ENCODE measurements around the gene TUBA3D. TPM values are rescaled to one million over a fixed set of nuclear protein-coding genes. Genes with fewer than 3 reads are reported as not detected.
"Not testable (repeated sequence)": the region's sequence is repeated elsewhere in the genome, so short reads cannot be mapped to it uniquely, and the experiment has no call there.

TUBA3D gene
- total and polyA plus RNA-seq, 9 of the 15 experiments (the other 6 are each of a cell fraction or from before 2014, with no cell fraction given) = not detected

GRCh38 chr2:131527131-131528001, 51.4 kb downstream of the TUBA3D start, which contains the start of gene CCDC74A:
TSS of gene CCDC74A (plus strand) at chr2:131527888. CDS start at chr2:131527971, 83 bp downstream.
- H2AFZ ChIP-seq (ENCODE audit: low read depth, low read length) = peak within 1 kb of the TSS; percentile 82
- BruUV-seq (replicated peaks); H3K9me3 ChIP-seq (replicated peaks; ENCODE audit: control insufficient read depth, insufficient read depth, low read depth, low read length); H4K20me1 ChIP-seq (replicated peaks; ENCODE audit: control insufficient read depth, insufficient read depth, low read length); H3K27me3 ChIP-seq (ENCODE audit: control insufficient read depth in 2 of 2, insufficient read depth in 2 of 2, low read length in 2 of 2); H3K79me2 ChIP-seq (ENCODE audit: control insufficient read depth, insufficient read depth, low read length); CTCF ChIA-PET (ENCODE audit: low intra/inter-chr PET ratio); in situ Hi-C loops (cut with MboI); H3K9me1 ChIP-seq (ENCODE audit: control insufficient read depth, insufficient read depth, low read length); H3K36me3 ChIP-seq (ENCODE audit: control insufficient read depth, insufficient read depth, low read length); POLR2A ChIA-PET: not testable (repeated sequence)
- H3K4me3 ChIP-seq = peak within 1 kb of the TSS; percentile 36
- DNase-seq (ENCODE audit: extremely low read depth in 1 of 4, low spot score in 3 of 4) (peak in 1 of 4 experiments; percentile 85), FAIRE-seq (peak; percentile 70), ATAC-seq (peak; percentile 90)
- WGBS (ENCODE audit: insufficient coverage, low coverage, missing lambda C conversion rate) = 23% methylated on average over 35 of the region's 47 CpGs
- H3K9ac ChIP-seq (ENCODE audit: insufficient read depth in 1 of 2, low read depth in 2 of 2, low read length in 2 of 2) = peak within 1 kb of the TSS; percentile 34 to 82; a peak in 2 of 4 replicates
- H3K4me1 ChIP-seq (replicated peaks in 1 of 2; ENCODE audit: control insufficient read depth in 2 of 2, insufficient read depth in 2 of 2, low read length in 2 of 2) = peaks cover 0 to 20% of the 10 kb centered on the region in 2 experiments; a peak in 2 of 5 replicates
- intact Hi-C loops (cut with micrococcal nuclease) = loop anchor here (5.0 kb wide), 1 partner anchor 115 kb away; no protein-coding TSS in a partner anchor
- H3K27ac ChIP-seq (ENCODE audit: extremely low read depth, low read depth, low read length) = peak within 1 kb of the TSS; percentile 41; the same call in 1 of the 3 replicates
- peak within 1 kb of the TSS; percentile 63 for H3K4me2 ChIP-seq (ENCODE audit: insufficient read depth, low read length)
- peak; percentile 61 for TF ChIP-seq POLR2G (IDR thresholded peaks at IDR 0.05; ENCODE audit: low read depth, low read length)
- TF ChIP-seq GABPA (tag; conservative IDR thresholded peaks at IDR 0.05; ENCODE audit: low read depth) = peak; percentile 46
- peak; percentile 96 for TF ChIP-seq MEIS2 (IDR thresholded peaks at IDR 0.05; ENCODE audit: partially characterized antibody)
- peak; percentile 17; the same call in 1 of the 2 replicates for TF ChIP-seq ZNF407 (IDR thresholded peaks at IDR 0.05; ENCODE audit: low read depth)
- TF ChIP-seq NRF1 (conservative IDR thresholded peaks at IDR 0.05 in 1 of 2, IDR thresholded peaks at IDR 0.05 in 1 of 2) = peak; percentile 25 to 40; a peak in 2 of 4 replicates
- TF ChIP-seq PKNOX1 (IDR thresholded peaks at IDR 0.05) = peak; percentile 95
- peak; percentile 62 for TF ChIP-seq RBFOX2 (IDR thresholded peaks at IDR 0.05; ENCODE audit: low read depth, low read length)
- TF ChIP-seq EGR1 (conservative IDR thresholded peaks at IDR 0.05) = peak; percentile 80
- peak; percentile 51; the same call in 1 of the 2 replicates for TF ChIP-seq CXXC5 (CRISPR knock-in tag; IDR thresholded peaks at IDR 0.05)
- peak; percentile 19; the same call in 1 of the 2 replicates for TF ChIP-seq VEZF1 (CRISPR knock-in tag; IDR thresholded peaks at IDR 0.05)

Measured in K562 (cell line).